Astrocyte (in vitro differentiated cells and primary cell): ENCODE measurements around the gene CSF1R. TPM values are rescaled to one million over a fixed set of nuclear protein-coding genes. Genes with fewer than 3 reads are reported as not detected.
"Not testable (repeated sequence)": the region's sequence is repeated elsewhere in the genome, so short reads cannot be mapped to it uniquely, and the experiment has no call there.

Experiments
- DNase-seq: peaks from one replicate; pipeline ENCODE4 v3.0.0-alpha.2; 2010; ENCODE audit warnings: low read depth
- FAIRE-seq: peaks from 2 replicates; lab custom pipeline; 2011; peaks lifted over from hg19 to GRCh38; lab: Jason Lieb, UNC
- H2AFZ ChIP-seq: 2 replicates; pipeline ENCODE4 v1.6.0; 2012; ENCODE audit warnings: low read depth, low read length, inconsistent platforms
- H3K27ac ChIP-seq: 2 replicates; pipeline ENCODE4 v1.5.1; 2011; ENCODE audit warnings: low read depth, low read length, inconsistent platforms
- H3K27me3 ChIP-seq: 2 replicates; pipeline ENCODE4 v1.6.0; 2011; ENCODE audit warnings: low read length, inconsistent platforms; ENCODE audit not compliant: insufficient read depth
- H3K36me3 ChIP-seq: 2 replicates; pipeline ENCODE4 v1.5.1; 2011; ENCODE audit warnings: low read length, inconsistent platforms; ENCODE audit not compliant: insufficient read depth
- H3K4me1 ChIP-seq: 2 replicates; pipeline ENCODE4 v1.5.1; 2011; ENCODE audit warnings: low read length, inconsistent platforms; ENCODE audit not compliant: insufficient read depth
- H3K4me2 ChIP-seq: 2 replicates; pipeline ENCODE4 v1.6.0; 2012; ENCODE audit warnings: low read length, inconsistent platforms
- H3K4me3 ChIP-seq: 2 replicates; pipeline ENCODE4 v1.5.1; 2011; ENCODE audit warnings: low read depth, mild to moderate bottlenecking, low read length, inconsistent platforms; ENCODE audit not compliant: insufficient read depth
- H3K79me2 ChIP-seq: 2 replicates; pipeline ENCODE4 v1.6.0; 2012; ENCODE audit warnings: mild to moderate bottlenecking, low read length, inconsistent platforms; ENCODE audit not compliant: insufficient read depth
- H3K9ac ChIP-seq: 2 replicates; pipeline ENCODE4 v1.6.0; 2012; ENCODE audit warnings: mild to moderate bottlenecking, low read length, inconsistent platforms
- H3K9me3 ChIP-seq: 2 replicates; pipeline ENCODE4 v1.5.1; 2012; ENCODE audit warnings: low read depth, mild to moderate bottlenecking, low read length, inconsistent platforms; ENCODE audit not compliant: insufficient read depth
- H4K20me1 ChIP-seq: 2 replicates; pipeline ENCODE4 v1.6.0; 2012; ENCODE audit warnings: low read length, inconsistent platforms; ENCODE audit not compliant: insufficient read depth
- H3K27ac Mint-ChIP-seq: one replicate; pipeline ENCODE4 v1.8.0; 2021; ENCODE audit warnings: mild to moderate bottlenecking, mixed read lengths; ENCODE audit not compliant: unreplicated experiment
- H3K27me3 Mint-ChIP-seq: one replicate; pipeline ENCODE4 v1.8.0; 2021; ENCODE audit warnings: low read depth, mixed read lengths; ENCODE audit not compliant: unreplicated experiment
- H3K36me3 Mint-ChIP-seq: one replicate; pipeline ENCODE4 v1.8.0; 2021; ENCODE audit warnings: low read depth, mixed read lengths; ENCODE audit not compliant: unreplicated experiment
- H3K4me1 Mint-ChIP-seq: one replicate; pipeline ENCODE4 v1.8.0; 2021; ENCODE audit warnings: low read depth, mixed read lengths; ENCODE audit not compliant: unreplicated experiment
- H3K4me3 Mint-ChIP-seq: one replicate; pipeline ENCODE4 v1.8.0; 2021; ENCODE audit warnings: mild to moderate bottlenecking, moderate library complexity, mixed read lengths; ENCODE audit not compliant: unreplicated experiment
- H3K9me3 Mint-ChIP-seq: one replicate; pipeline ENCODE4 v1.8.0; 2021; ENCODE audit warnings: mild to moderate bottlenecking, mixed read lengths; ENCODE audit not compliant: unreplicated experiment
- EZH2 ChIP-seq: IDR thresholded peaks from 2 replicates; pipeline ENCODE4 v1.6.1; 2012; ENCODE audit warnings: mild to moderate bottlenecking, low read length, inconsistent platforms; ENCODE audit not compliant: insufficient read depth
- total RNA-seq: library from RNA; stranded (reverse); gene quantifications from 2 replicates; pipeline ENCODE4 v1.2.1, GENCODE V29; 2021
- TF ChIP-seq, protein P1 (sequence below): IDR thresholded peaks from 2 replicates; pipeline ENCODE4 v1.5.1; 2011; ENCODE audit warnings: low read depth, mild to moderate bottlenecking, inconsistent platforms, low read length, moderate library complexity; ENCODE audit not compliant: insufficient read depth

Gene CSF1R
- total RNA-seq, 1 donor from 2014 or later = 1.4 TPM

- H3K36me3 Mint-ChIP-seq = peaks cover 46% of the 10 kb centered on the region
- Histone ChIP-seq H3K4me2 (peak overlapping the region; percentile 11), H3K4me1 (peaks cover 29% of the 10 kb centered on the region), H3K9ac (no peak overlapping the region), H3K36me3 (peaks cover 67% of the 10 kb centered on the region), H3K79me2 (peaks cover 18% of the 10 kb centered on the region), H4K20me1 (no peaks in the 10 kb centered on the region), H3K9me3 (no peaks in the 10 kb centered on the region), H3K4me3 (no peak overlapping the region), H2AFZ (no peak overlapping the region), H3K27ac (peak overlapping the region; percentile 73), H3K27me3 (no peaks in the 10 kb centered on the region)
- no peaks in the 10 kb centered on the region for H3K27me3 Mint-ChIP-seq
- no peaks in the 10 kb centered on the region for H3K9me3 Mint-ChIP-seq
- H3K27ac Mint-ChIP-seq = peak overlapping the region; percentile 86
- peaks cover 49% of the 10 kb centered on the region for H3K4me1 Mint-ChIP-seq
- FAIRE-seq (peak; percentile 45), DNase-seq (peak; percentile 93)
- TF ChIP-seq, protein P1, sequence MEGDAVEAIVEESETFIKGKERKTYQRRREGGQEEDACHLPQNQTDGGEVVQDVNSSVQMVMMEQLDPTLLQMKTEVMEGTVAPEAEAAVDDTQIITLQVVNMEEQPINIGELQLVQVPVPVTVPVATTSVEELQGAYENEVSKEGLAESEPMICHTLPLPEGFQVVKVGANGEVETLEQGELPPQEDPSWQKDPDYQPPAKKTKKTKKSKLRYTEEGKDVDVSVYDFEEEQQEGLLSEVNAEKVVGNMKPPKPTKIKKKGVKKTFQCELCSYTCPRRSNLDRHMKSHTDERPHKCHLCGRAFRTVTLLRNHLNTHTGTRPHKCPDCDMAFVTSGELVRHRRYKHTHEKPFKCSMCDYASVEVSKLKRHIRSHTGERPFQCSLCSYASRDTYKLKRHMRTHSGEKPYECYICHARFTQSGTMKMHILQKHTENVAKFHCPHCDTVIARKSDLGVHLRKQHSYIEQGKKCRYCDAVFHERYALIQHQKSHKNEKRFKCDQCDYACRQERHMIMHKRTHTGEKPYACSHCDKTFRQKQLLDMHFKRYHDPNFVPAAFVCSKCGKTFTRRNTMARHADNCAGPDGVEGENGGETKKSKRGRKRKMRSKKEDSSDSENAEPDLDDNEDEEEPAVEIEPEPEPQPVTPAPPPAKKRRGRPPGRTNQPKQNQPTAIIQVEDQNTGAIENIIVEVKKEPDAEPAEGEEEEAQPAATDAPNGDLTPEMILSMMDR = no peak
- TF ChIP-seq EZH2 = no peak
- peak overlapping the region; percentile 66 for H3K4me3 Mint-ChIP-seq
Observed at GRCh38 chr5:150034662-150035061, 51.7 kb downstream of the CSF1R start.

- Histone ChIP-seq H3K27ac (no peak overlapping the region), H3K4me2 (no peak overlapping the region), H3K9ac (no peak overlapping the region), H3K36me3 (peaks cover 68% of the 10 kb centered on the region), H3K27me3 (no peaks in the 10 kb centered on the region), H4K20me1 (no peaks in the 10 kb centered on the region), H2AFZ (no peak overlapping the region), H3K79me2 (peaks cover 9% of the 10 kb centered on the region), H3K4me1 (peaks cover 29% of the 10 kb centered on the region), H3K9me3 (no peaks in the 10 kb centered on the region), H3K4me3 (no peak overlapping the region)
- DNase-seq (no peak), FAIRE-seq (no peak)
- peaks cover 44% of the 10 kb centered on the region for H3K4me1 Mint-ChIP-seq
- H3K27ac Mint-ChIP-seq = peak overlapping the region; percentile 49
- H3K4me3 Mint-ChIP-seq = no peak overlapping the region
- H3K36me3 Mint-ChIP-seq = peaks cover 44% of the 10 kb centered on the region
- no peak for TF ChIP-seq EZH2
- TF ChIP-seq, protein P1 = no peak
- H3K27me3 Mint-ChIP-seq = no peaks in the 10 kb centered on the region
- no peaks in the 10 kb centered on the region for H3K9me3 Mint-ChIP-seq
Observed at GRCh38 chr5:150033334-150033733, 53.0 kb downstream of the CSF1R start.

DNA sequence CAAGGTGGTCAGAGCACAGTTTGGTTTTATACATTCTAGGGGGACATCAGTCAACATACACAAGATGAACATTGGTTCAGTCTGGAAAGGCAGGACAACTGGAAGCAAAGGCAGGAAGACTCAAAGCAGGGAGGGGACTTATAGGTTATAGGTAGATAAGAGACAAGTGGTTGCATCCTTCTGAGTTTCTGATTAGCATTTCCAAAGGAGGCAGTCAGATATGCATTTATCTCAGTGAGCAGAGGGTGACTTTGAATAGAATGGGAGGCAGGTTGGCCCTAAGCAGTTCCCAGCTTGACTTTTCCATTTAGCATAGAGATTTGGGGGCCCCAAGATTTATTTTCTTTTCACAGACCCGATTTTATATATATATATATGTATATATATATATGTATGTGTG is 58.3 kb downstream of the CSF1R start:
- not testable (repeated sequence) for H3K9me3 ChIP-seq, H3K4me2 ChIP-seq, FAIRE-seq, H4K20me1 ChIP-seq, H3K4me3 Mint-ChIP-seq, H3K4me3 ChIP-seq, H3K4me1 ChIP-seq, H3K9me3 Mint-ChIP-seq, H2AFZ ChIP-seq, H3K9ac ChIP-seq, H3K27me3 ChIP-seq, H3K27ac ChIP-seq, H3K27ac Mint-ChIP-seq, DNase-seq, H3K27me3 Mint-ChIP-seq
- peaks cover 75% of the 10 kb centered on the region for H3K36me3 ChIP-seq
- peaks cover 13% of the 10 kb centered on the region for H3K79me2 ChIP-seq
- peaks cover 12% of the 10 kb centered on the region for H3K4me1 Mint-ChIP-seq
- H3K36me3 Mint-ChIP-seq = peaks cover 19% of the 10 kb centered on the region
